ENCODE measurements around the gene MYRF. TPM values are rescaled to one million over a fixed set of nuclear protein-coding genes. Genes with fewer than 3 reads are reported as not detected.

MYRF gene
- total and polyA plus RNA-seq, 2 donors (not counting 1 experiment from before 2014, with no cell fraction given) = 0.27 to 0.34 TPM

GRCh38 chr11:61766353-61766841 is 14.0 kb downstream of the MYRF start:
- H3K79me2 ChIP-seq (ENCODE audit: control insufficient read depth, insufficient read depth, low read length) = no peaks in the 10 kb centered on the region
- no peaks in the 10 kb centered on the region for H3K36me3 ChIP-seq (replicated peaks in 1 of 2; ENCODE audit: control extremely low read depth in 1 of 2, control insufficient read depth in 1 of 2, extremely low read depth in 1 of 2, insufficient read depth in 2 of 2, low read length in 1 of 2)
- no peaks in the 10 kb centered on the region for H3K4me1 ChIP-seq (ENCODE audit: control insufficient read depth in 2 of 2, insufficient read depth in 2 of 2, low read length in 2 of 2)
- H3K9ac ChIP-seq (ENCODE audit: low read length) = no peak overlapping the region
- no peak overlapping the region for H3K4me2 ChIP-seq (replicated peaks; ENCODE audit: low read depth, low read length, poor library complexity, severe bottlenecking)
- H2AFZ ChIP-seq (ENCODE audit: insufficient read depth, low read depth, low read length, poor library complexity, severe bottlenecking) = no peak overlapping the region
- Mint-ChIP-seq H3K4me3 (no peak overlapping the region), H3K27me3 (peaks cover 7% of the 10 kb centered on the region), H3K4me1 (no peaks in the 10 kb centered on the region), H3K27ac (no peak overlapping the region), H3K9me3 (ENCODE audit: insufficient read depth) (no peaks in the 10 kb centered on the region)
- ChIA-PET POLR2A (no interaction called here), CTCF (no interaction called here)
- TF ChIP-seq EZH2 (IDR thresholded peaks at IDR 0.05; ENCODE audit: borderline replicate concordance, insufficient read depth, low read depth, low read length, poor library complexity, severe bottlenecking) (no peak), CTCF (IDR thresholded peaks at IDR 0.05) (no peak)
- H3K27me3 ChIP-seq (replicated peaks in 1 of 4; ENCODE audit: control extremely low read depth in 1 of 4, control insufficient read depth in 3 of 4, insufficient read depth in 4 of 4, low read length in 3 of 4) = no peaks in the 10 kb centered on the region
- intact Hi-C loops (cut with micrococcal nuclease) = no loop called here
- H4K20me1 ChIP-seq (ENCODE audit: control insufficient read depth, insufficient read depth, low read length, poor library complexity, severe bottlenecking) = no peaks in the 10 kb centered on the region
- DNase-seq (no peak), ATAC-seq (ENCODE audit: low read depth) (no peak)
- 83% methylated on average over 12 of the region's 13 CpGs for whole genome bisulfite sequencing (ENCODE audit: insufficient coverage)
- no peak overlapping the region for H3K27ac ChIP-seq (ENCODE audit: low read length in 2 of 2)
- H3K9me3 ChIP-seq (ENCODE audit: control extremely low read depth in 1 of 3, control insufficient read depth in 2 of 3, insufficient read depth in 1 of 3, low read length in 2 of 3) = no peaks in the 10 kb centered on the region
- no peak overlapping the region for H3K4me3 ChIP-seq (ENCODE audit: control extremely low read depth in 1 of 5, extremely low read depth in 1 of 5, insufficient read depth in 1 of 5, low read depth in 2 of 5, low read length in 4 of 5)

- Mint-ChIP-seq H3K27ac (no peak overlapping the region), H3K9me3 (ENCODE audit: insufficient read depth) (no peaks in the 10 kb centered on the region), H3K4me1 (no peaks in the 10 kb centered on the region), H3K27me3 (no peaks in the 10 kb centered on the region), H3K4me3 (no peak overlapping the region)
- ChIA-PET CTCF (no interaction called here), POLR2A (no interaction called here)
- no peak for DNase-seq
- Histone ChIP-seq H3K4me2 (replicated peaks; ENCODE audit: low read depth, low read length, poor library complexity, severe bottlenecking) (no peak overlapping the region), H3K4me3 (ENCODE audit: control extremely low read depth in 1 of 5, extremely low read depth in 1 of 5, insufficient read depth in 1 of 5, low read depth in 2 of 5, low read length in 4 of 5) (no peak overlapping the region), H3K4me1 (ENCODE audit: control insufficient read depth in 2 of 2, insufficient read depth in 2 of 2, low read length in 2 of 2) (peaks cover 0 to 4% of the 10 kb centered on the region in 2 donors), H3K9me3 (ENCODE audit: control extremely low read depth in 1 of 3, control insufficient read depth in 2 of 3, insufficient read depth in 1 of 3, low read length in 2 of 3) (no peaks in the 10 kb centered on the region), H3K9ac (ENCODE audit: low read length) (no peak overlapping the region), H3K27ac (ENCODE audit: low read length in 2 of 2) (no peak overlapping the region), H3K27me3 (replicated peaks in 1 of 4; ENCODE audit: control extremely low read depth in 1 of 4, control insufficient read depth in 3 of 4, insufficient read depth in 4 of 4, low read length in 3 of 4) (no peaks in the 10 kb centered on the region), H3K79me2 (ENCODE audit: control insufficient read depth, insufficient read depth, low read length) (no peaks in the 10 kb centered on the region), H2AFZ (ENCODE audit: insufficient read depth, low read depth, low read length, poor library complexity, severe bottlenecking) (no peak overlapping the region), H3K36me3 (replicated peaks in 1 of 2; ENCODE audit: control extremely low read depth in 1 of 2, control insufficient read depth in 1 of 2, extremely low read depth in 1 of 2, insufficient read depth in 2 of 2, low read length in 1 of 2) (no peaks in the 10 kb centered on the region), H4K20me1 (ENCODE audit: control insufficient read depth, insufficient read depth, low read length, poor library complexity, severe bottlenecking) (no peaks in the 10 kb centered on the region)
- intact Hi-C loops (cut with micrococcal nuclease) = no loop called here
- WGBS (ENCODE audit: insufficient coverage) = 76% methylated on average over 7 of the region's 11 CpGs
- no peak for TF ChIP-seq CTCF (IDR thresholded peaks at IDR 0.05)
- TF ChIP-seq EZH2 (IDR thresholded peaks at IDR 0.05; ENCODE audit: borderline replicate concordance, insufficient read depth, low read depth, low read length, poor library complexity, severe bottlenecking) = no peak
- ATAC-seq (ENCODE audit: low read depth) = no peak
Observed at GRCh38 chr11:61768376-61769076, 16.1 kb downstream of the MYRF start.

All from B cell (primary cell).